Astrocyte (in vitro differentiated cells and primary cell): ENCODE data around the gene EXOC3. TPM values are rescaled to one million over a fixed set of nuclear protein-coding genes. Genes with fewer than 3 reads are reported as not detected.

Experiments used
- DNase-seq: peaks from one replicate; pipeline ENCODE4 v3.0.0-alpha.2; 2010; ENCODE audit warnings: low read depth
- FAIRE-seq: peaks from 2 replicates; lab custom pipeline; 2011; peaks lifted over from hg19 to GRCh38; lab: Jason Lieb, UNC
- H2AFZ ChIP-seq: 2 replicates; pipeline ENCODE4 v1.6.0; 2012; ENCODE audit warnings: low read depth, low read length, inconsistent platforms
- H3K27ac ChIP-seq: 2 replicates; pipeline ENCODE4 v1.5.1; 2011; ENCODE audit warnings: low read depth, low read length, inconsistent platforms
- H3K27me3 ChIP-seq: 2 replicates; pipeline ENCODE4 v1.6.0; 2011; ENCODE audit warnings: low read length, inconsistent platforms; ENCODE audit not compliant: insufficient read depth
- H3K36me3 ChIP-seq: 2 replicates; pipeline ENCODE4 v1.5.1; 2011; ENCODE audit warnings: low read length, inconsistent platforms; ENCODE audit not compliant: insufficient read depth
- H3K4me1 ChIP-seq: 2 replicates; pipeline ENCODE4 v1.5.1; 2011; ENCODE audit warnings: low read length, inconsistent platforms; ENCODE audit not compliant: insufficient read depth
- H3K4me2 ChIP-seq: 2 replicates; pipeline ENCODE4 v1.6.0; 2012; ENCODE audit warnings: low read length, inconsistent platforms
- H3K4me3 ChIP-seq: 2 replicates; pipeline ENCODE4 v1.5.1; 2011; ENCODE audit warnings: low read depth, mild to moderate bottlenecking, low read length, inconsistent platforms; ENCODE audit not compliant: insufficient read depth
- H3K79me2 ChIP-seq: 2 replicates; pipeline ENCODE4 v1.6.0; 2012; ENCODE audit warnings: mild to moderate bottlenecking, low read length, inconsistent platforms; ENCODE audit not compliant: insufficient read depth
- H3K9ac ChIP-seq: 2 replicates; pipeline ENCODE4 v1.6.0; 2012; ENCODE audit warnings: mild to moderate bottlenecking, low read length, inconsistent platforms
- H3K9me3 ChIP-seq: 2 replicates; pipeline ENCODE4 v1.5.1; 2012; ENCODE audit warnings: low read depth, mild to moderate bottlenecking, low read length, inconsistent platforms; ENCODE audit not compliant: insufficient read depth
- H4K20me1 ChIP-seq: 2 replicates; pipeline ENCODE4 v1.6.0; 2012; ENCODE audit warnings: low read length, inconsistent platforms; ENCODE audit not compliant: insufficient read depth
- H3K27ac Mint-ChIP-seq: one replicate; pipeline ENCODE4 v1.8.0; 2021; ENCODE audit warnings: mild to moderate bottlenecking, mixed read lengths; ENCODE audit not compliant: unreplicated experiment
- H3K27me3 Mint-ChIP-seq: one replicate; pipeline ENCODE4 v1.8.0; 2021; ENCODE audit warnings: low read depth, mixed read lengths; ENCODE audit not compliant: unreplicated experiment
- H3K36me3 Mint-ChIP-seq: one replicate; pipeline ENCODE4 v1.8.0; 2021; ENCODE audit warnings: low read depth, mixed read lengths; ENCODE audit not compliant: unreplicated experiment
- H3K4me1 Mint-ChIP-seq: one replicate; pipeline ENCODE4 v1.8.0; 2021; ENCODE audit warnings: low read depth, mixed read lengths; ENCODE audit not compliant: unreplicated experiment
- H3K4me3 Mint-ChIP-seq: one replicate; pipeline ENCODE4 v1.8.0; 2021; ENCODE audit warnings: mild to moderate bottlenecking, moderate library complexity, mixed read lengths; ENCODE audit not compliant: unreplicated experiment
- H3K9me3 Mint-ChIP-seq: one replicate; pipeline ENCODE4 v1.8.0; 2021; ENCODE audit warnings: mild to moderate bottlenecking, mixed read lengths; ENCODE audit not compliant: unreplicated experiment
- CTCF ChIP-seq: IDR thresholded peaks from 2 replicates; pipeline ENCODE4 v1.5.1; 2011; ENCODE audit warnings: low read depth, mild to moderate bottlenecking, inconsistent platforms, low read length, moderate library complexity; ENCODE audit not compliant: insufficient read depth
- EZH2 ChIP-seq: IDR thresholded peaks from 2 replicates; pipeline ENCODE4 v1.6.1; 2012; ENCODE audit warnings: mild to moderate bottlenecking, low read length, inconsistent platforms; ENCODE audit not compliant: insufficient read depth
- total RNA-seq: library from RNA; stranded (reverse); gene quantifications from 2 replicates; pipeline ENCODE4 v1.2.1, GENCODE V29; 2021

EXOC3 gene
- total RNA-seq, 1 donor from 2014 or later, result 37.9 TPM

GRCh38 chr5:438481-438981 is 4.4 kb upstream of the EXOC3 start:
- Mint-ChIP-seq H3K9me3 (no peaks in the 10 kb centered on the region), H3K27me3 (peaks cover 5% of the 10 kb centered on the region), H3K27ac (no peak overlapping the region), H3K4me1 (peaks cover 6% of the 10 kb centered on the region), H3K36me3 (no peaks in the 10 kb centered on the region), H3K4me3 (no peak overlapping the region)
- peaks cover 17% of the 10 kb centered on the region for H3K79me2 ChIP-seq
- peaks cover 9% of the 10 kb centered on the region for H3K4me1 ChIP-seq
- H3K4me2 ChIP-seq, result no peak overlapping the region
- TF ChIP-seq CTCF, result no peak
- TF ChIP-seq EZH2, result no peak
- H3K36me3 ChIP-seq, result no peaks in the 10 kb centered on the region
- peaks cover 1% of the 10 kb centered on the region for H4K20me1 ChIP-seq
- DNase-seq (no peak), FAIRE-seq (no peak)
- no peak overlapping the region for H3K27ac ChIP-seq
- H3K4me3 ChIP-seq, result no peak overlapping the region
- H3K9me3 ChIP-seq, result no peaks in the 10 kb centered on the region
- no peaks in the 10 kb centered on the region for H3K27me3 ChIP-seq
- H3K9ac ChIP-seq, result no peak overlapping the region
- H2AFZ ChIP-seq, result no peak overlapping the region

- H3K9me3 Mint-ChIP-seq, result no peaks in the 10 kb centered on the region
- peaks cover 7% of the 10 kb centered on the region for H3K4me1 Mint-ChIP-seq
- H4K20me1 ChIP-seq, result peaks cover 7% of the 10 kb centered on the region
- no peak overlapping the region for H3K27ac ChIP-seq
- no peak overlapping the region for H3K4me2 ChIP-seq
- no peaks in the 10 kb centered on the region for H3K27me3 ChIP-seq
- FAIRE-seq (no peak), DNase-seq (no peak)
- H3K4me3 Mint-ChIP-seq, result no peak overlapping the region
- H2AFZ ChIP-seq, result no peak overlapping the region
- peaks cover 24% of the 10 kb centered on the region for H3K79me2 ChIP-seq
- peaks cover 5% of the 10 kb centered on the region for H3K27me3 Mint-ChIP-seq
- H3K4me3 ChIP-seq, result no peak overlapping the region
- no peaks in the 10 kb centered on the region for H3K36me3 ChIP-seq
- H3K27ac Mint-ChIP-seq, result no peak overlapping the region
- no peak overlapping the region for H3K9ac ChIP-seq
- no peak for TF ChIP-seq CTCF
- TF ChIP-seq EZH2, result no peak
- peaks cover 16% of the 10 kb centered on the region for H3K4me1 ChIP-seq
- no peaks in the 10 kb centered on the region for H3K36me3 Mint-ChIP-seq
- H3K9me3 ChIP-seq, result no peaks in the 10 kb centered on the region
Observed at GRCh38 chr5:439181-439580, 3.8 kb upstream of the EXOC3 start.

GRCh38 chr5:439636-440035 is 3.3 kb upstream of the EXOC3 start:
- H3K4me2 ChIP-seq, result no peak overlapping the region
- no peak overlapping the region for H2AFZ ChIP-seq
- Mint-ChIP-seq H3K27ac (no peak overlapping the region), H3K36me3 (no peaks in the 10 kb centered on the region), H3K27me3 (peaks cover 5% of the 10 kb centered on the region), H3K4me1 (peaks cover 11% of the 10 kb centered on the region), H3K4me3 (no peak overlapping the region), H3K9me3 (no peaks in the 10 kb centered on the region)
- peaks cover 12% of the 10 kb centered on the region for H4K20me1 ChIP-seq
- H3K79me2 ChIP-seq, result peaks cover 28% of the 10 kb centered on the region
- H3K27me3 ChIP-seq, result no peaks in the 10 kb centered on the region
- TF ChIP-seq CTCF, result no peak
- TF ChIP-seq EZH2, result no peak
- FAIRE-seq (no peak), DNase-seq (no peak)
- no peak overlapping the region for H3K4me3 ChIP-seq
- H3K4me1 ChIP-seq, result peaks cover 16% of the 10 kb centered on the region
- H3K9ac ChIP-seq, result no peak overlapping the region
- no peaks in the 10 kb centered on the region for H3K36me3 ChIP-seq
- H3K27ac ChIP-seq, result no peak overlapping the region
- H3K9me3 ChIP-seq, result no peaks in the 10 kb centered on the region
